B cell (primary cell): Measurements from ENCODE around the gene LPAR5.

Experiments used
- EZH2 ChIP-seq: IDR thresholded peaks from 2 replicates; pipeline ENCODE4 v1.6.1; 2012; ENCODE audit warnings: borderline replicate concordance, low read depth, mild to moderate bottlenecking, moderate library complexity, low read length; ENCODE audit not compliant: insufficient read depth, poor library complexity, severe bottlenecking
- TF ChIP-seq, protein P1 (sequence below): fragments of 200-600 bp; IDR thresholded peaks from one replicate; pipeline ENCODE4 v1.8.0; 2022; ENCODE audit warnings: antibody characterized with exemption, mild to moderate bottlenecking

DNA sequence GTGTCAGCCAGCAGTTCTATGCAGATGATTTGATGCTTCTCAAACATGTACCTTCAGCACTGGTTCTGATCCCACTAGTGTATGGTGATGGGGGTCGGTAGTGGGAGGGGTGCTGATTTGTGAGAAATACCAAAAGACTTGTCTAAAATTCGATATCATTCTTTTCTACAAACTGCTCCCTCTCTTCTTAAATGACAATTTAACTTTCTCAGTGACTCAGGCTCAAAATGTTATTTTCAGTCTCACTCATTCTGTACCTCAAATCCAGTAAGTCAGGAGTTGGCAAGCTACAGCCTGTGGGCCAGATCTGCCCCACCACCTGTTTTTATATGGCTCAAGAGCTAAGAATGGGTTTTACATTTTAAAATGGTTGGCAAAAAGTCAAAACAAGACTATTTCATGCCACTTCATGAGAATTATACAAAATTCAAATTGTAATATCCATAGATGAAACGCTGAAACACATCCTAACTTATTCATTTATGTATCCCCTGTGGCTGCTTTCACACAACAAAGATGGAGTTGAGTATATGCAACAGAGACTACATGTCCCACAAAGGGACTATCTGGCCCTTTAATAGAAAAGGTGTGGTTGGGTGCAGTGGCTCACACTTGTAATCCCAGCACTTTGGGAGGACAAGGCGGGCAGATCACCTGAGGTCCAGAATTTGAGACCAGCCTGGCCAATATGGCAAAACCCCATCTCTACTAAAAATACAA is 61.0 kb downstream of the LPAR5 start:
- TF ChIP-seq, protein P1, sequence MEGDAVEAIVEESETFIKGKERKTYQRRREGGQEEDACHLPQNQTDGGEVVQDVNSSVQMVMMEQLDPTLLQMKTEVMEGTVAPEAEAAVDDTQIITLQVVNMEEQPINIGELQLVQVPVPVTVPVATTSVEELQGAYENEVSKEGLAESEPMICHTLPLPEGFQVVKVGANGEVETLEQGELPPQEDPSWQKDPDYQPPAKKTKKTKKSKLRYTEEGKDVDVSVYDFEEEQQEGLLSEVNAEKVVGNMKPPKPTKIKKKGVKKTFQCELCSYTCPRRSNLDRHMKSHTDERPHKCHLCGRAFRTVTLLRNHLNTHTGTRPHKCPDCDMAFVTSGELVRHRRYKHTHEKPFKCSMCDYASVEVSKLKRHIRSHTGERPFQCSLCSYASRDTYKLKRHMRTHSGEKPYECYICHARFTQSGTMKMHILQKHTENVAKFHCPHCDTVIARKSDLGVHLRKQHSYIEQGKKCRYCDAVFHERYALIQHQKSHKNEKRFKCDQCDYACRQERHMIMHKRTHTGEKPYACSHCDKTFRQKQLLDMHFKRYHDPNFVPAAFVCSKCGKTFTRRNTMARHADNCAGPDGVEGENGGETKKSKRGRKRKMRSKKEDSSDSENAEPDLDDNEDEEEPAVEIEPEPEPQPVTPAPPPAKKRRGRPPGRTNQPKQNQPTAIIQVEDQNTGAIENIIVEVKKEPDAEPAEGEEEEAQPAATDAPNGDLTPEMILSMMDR: no peak
- TF ChIP-seq EZH2: no peak
